ENCODE data around the gene MARCHF5.

DNA sequence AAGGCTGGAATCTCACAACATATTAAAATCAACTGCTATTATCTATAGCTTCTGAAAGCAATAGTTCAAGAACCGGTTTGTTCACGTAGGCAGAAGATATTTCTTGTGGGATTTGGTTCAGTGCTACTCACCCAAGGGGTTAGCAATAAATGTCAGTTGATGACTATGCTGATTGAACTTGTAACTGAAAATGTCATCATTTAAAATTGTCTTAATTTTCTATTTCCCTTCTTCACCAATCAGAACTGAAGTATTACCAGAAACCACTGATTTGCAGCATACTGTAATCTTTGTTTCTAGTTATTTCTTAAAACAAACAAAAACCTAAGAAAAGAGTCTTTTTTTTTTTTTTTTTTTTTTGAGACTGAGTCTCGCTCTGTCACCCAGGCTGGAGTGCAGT, 46.2 kb upstream of the MARCHF5 start:
- TF ChIP-seq, protein P1, sequence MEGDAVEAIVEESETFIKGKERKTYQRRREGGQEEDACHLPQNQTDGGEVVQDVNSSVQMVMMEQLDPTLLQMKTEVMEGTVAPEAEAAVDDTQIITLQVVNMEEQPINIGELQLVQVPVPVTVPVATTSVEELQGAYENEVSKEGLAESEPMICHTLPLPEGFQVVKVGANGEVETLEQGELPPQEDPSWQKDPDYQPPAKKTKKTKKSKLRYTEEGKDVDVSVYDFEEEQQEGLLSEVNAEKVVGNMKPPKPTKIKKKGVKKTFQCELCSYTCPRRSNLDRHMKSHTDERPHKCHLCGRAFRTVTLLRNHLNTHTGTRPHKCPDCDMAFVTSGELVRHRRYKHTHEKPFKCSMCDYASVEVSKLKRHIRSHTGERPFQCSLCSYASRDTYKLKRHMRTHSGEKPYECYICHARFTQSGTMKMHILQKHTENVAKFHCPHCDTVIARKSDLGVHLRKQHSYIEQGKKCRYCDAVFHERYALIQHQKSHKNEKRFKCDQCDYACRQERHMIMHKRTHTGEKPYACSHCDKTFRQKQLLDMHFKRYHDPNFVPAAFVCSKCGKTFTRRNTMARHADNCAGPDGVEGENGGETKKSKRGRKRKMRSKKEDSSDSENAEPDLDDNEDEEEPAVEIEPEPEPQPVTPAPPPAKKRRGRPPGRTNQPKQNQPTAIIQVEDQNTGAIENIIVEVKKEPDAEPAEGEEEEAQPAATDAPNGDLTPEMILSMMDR (IDR thresholded peaks at IDR 0.05), result no peak
- TF ChIP-seq POLR2AphosphoS5 (IDR thresholded peaks at IDR 0.05) (no peak), POLR2A (IDR thresholded peaks at IDR 0.05) (no peak)
